Dermis blood vessel endothelial cell (primary cell): ENCODE data around the gene FAHD2A. TPM values are rescaled to one million over a fixed set of nuclear protein-coding genes. Genes with fewer than 3 reads are reported as not detected.
A peak's percentile ranks its signal among the peaks of the same experiment; 100 is the strongest.
"Not testable (repeated sequence)": the region's sequence is repeated elsewhere in the genome, so short reads cannot be mapped to it uniquely, and the experiment has no call there.

Experiments
- DNase-seq: peaks from one replicate; pipeline ENCODE4 v3.0.0; 2010
- total RNA-seq: library from RNA; depleted of rRNA; stranded (reverse); fragments of >200 nt; gene quantifications from 2 replicates; pipeline ENCODE4 v1.2.3, GENCODE V29; 2014

The FAHD2A gene
- total RNA-seq, 1 donor from 2014 or later = 16.0 TPM

- DNase-seq = no peak
These were observed 25.9 kb upstream of the FAHD2A start for GRCh38 chr2:95376311-95377215.

DNA sequence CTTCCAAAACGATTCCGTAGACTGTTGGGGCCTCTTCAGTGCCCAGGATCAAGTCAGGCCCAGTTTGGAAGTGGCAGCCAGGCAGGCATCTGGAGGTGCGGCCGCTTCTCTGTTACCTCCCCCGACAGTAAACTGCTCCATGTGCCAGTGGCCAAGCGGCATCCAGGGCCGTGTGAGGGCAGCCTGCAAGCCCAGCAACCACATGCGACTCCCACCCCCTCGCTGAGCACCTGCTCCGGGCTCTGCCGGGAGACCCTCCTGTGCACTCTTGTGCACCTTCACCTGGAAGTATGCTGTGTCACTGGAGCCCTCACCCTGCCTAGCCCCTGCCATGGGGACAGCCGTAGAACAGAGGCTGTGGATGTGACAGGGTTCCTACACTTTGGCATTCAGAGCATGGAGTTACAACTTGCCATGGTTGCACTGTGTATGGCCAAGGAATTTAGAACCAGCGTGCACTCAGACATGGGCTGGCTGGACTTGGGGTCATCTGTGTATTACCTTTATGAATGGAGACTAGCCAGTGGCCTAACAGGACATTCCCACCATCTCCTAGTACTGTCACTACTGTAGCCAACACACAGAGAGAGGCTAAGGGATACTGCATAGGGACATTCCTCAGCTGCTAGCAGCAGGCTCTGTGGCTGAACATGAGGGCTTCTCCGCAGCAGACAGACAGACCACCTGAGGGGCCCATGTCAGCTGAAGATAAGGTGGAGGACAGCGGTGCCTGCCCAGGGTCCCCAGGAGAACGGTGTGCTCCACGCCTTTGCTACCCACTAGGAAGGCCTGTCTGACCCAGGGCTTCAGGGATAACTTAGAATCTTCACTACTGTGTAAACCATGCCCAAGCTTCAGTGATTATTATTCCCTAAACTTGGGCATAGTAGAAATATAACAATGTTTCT, 25.0 kb upstream of the FAHD2A start:
- no peak for DNase-seq

GRCh38 chr2:95378281-95378680, 24.2 kb upstream of the FAHD2A start:
- DNase-seq = not testable (repeated sequence)

DNA sequence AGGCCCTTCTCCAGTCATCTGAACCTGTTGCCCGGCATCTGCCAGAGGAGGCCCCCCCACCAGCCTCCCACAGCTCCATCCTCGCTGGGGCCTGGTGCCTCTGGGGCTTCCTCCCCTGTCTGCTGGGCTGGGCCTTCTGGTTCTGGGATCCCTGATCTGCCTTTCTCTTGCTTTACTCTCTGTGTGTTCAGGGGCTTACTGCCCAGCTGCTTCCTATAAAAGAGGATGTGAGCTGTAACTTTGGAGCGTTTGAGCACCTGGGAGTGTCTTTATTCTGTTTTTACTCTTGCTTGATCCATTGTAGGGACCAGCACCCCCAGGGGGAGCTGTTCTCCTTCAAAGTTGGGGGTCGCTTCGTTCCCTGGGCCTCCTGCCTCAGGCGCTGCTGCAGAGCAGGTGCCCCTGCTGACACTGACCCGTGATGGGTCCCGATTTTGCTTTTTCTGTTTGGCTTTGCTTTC, 23.1 kb upstream of the FAHD2A start:
- peak; percentile 20 for DNase-seq

GRCh38 chr2:95380280-95380679, 22.2 kb upstream of the FAHD2A start:
- DNase-seq = no peak

- DNase-seq = no peak
These were observed 21.8 kb upstream of the FAHD2A start for GRCh38 chr2:95380731-95381130.

DNA sequence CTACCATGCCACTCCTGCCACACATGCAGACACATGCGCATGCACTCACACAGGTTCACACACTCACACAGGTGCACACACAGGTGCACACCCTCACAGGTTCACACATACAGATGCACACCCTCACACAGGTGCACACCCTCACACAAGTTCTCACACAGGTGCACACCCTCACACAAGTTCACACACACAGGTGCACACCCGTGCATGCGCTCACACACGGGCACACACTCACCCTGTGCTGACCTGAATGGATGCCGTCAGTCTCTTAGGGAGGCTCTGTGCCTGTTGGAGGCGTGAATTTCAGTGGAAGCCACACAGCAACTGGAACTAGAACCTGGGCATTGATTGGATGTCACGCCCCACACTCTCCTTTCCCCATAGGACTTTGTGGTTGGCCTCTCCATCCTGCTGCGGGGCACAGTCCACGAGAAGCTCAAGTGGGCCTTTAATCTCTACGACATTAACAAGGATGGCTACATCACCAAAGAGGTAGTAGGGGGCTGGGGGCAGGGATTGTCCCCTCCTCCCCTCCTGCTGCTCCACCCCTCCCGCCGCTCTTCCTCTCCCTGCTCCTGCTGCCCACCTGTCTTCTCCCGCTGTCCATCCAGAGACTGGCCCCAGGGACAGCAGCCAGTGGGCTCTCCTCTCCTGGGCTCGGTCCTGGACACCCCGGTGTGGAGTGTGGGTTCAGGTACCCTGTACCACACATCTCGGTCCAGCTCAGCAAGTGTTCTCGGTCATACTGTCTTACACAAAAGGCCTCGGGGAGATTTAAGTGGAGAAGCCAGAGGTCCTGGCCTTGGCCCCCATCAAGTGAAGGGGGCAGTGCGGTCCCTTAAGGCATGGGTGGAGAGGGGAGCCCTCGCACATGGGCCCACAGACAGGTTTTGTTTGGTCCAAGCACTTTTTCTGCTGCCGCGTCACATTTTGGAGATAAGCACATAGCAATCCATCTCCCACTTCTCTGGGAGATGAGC, 21.0 kb upstream of the FAHD2A start:
- DNase-seq = no peak

- DNase-seq = no peak
These were observed 20.3 kb upstream of the FAHD2A start for GRCh38 chr2:95382192-95382591.

DNA sequence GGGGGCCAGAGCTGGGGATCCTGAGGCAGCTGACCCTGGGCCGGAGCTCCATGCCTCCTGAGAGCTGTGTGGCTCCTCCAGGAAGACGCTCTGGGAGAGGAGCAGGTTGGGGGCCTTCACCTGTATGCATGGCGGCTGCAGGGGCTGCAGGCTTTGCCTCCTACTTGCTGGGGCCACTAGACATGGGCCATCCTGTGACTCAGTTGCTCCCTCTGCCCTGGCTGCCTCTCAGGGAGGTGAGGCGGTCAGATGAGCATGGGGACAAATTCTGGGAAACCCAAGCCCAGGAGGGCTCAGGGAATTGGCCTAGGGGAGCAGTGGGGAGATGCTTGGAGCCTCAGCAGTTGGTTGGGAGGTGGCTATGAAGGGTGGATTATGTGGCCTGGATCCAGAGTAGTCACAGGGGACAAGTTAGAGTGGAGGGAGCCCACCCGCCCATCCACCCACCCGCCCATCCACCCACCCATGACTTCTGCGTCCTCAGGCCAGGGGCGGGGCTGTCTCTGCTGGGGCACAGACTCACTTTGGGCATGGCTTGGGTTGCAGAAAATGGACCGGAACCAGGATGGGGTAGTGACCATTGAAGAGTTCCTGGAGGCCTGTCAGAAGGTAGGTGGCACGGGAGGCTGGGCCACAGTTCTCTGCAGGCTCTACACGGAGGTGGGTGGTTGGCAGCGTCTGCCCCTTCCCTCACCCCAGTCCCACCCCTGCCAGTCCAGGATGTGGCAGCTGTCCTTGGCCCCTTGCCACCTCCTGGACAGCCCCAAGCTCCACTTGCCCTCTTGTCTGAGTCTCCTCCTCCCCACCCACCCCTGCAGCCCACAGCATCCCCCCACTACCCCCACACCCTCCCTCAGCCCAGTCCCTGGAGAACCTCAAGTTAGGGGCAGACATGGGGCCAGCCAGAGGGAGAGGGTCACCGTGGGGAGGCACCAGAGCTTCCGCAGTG, 19.5 kb upstream of the FAHD2A start:
- no peak for DNase-seq

- no peak for DNase-seq
These were observed 18.9 kb upstream of the FAHD2A start for GRCh38 chr2:95383635-95384027.

GRCh38 chr2:95384854-95385569, 17.5 kb upstream of the FAHD2A start:
- no peak for DNase-seq

- no peak for DNase-seq
These were observed 16.9 kb upstream of the FAHD2A start for GRCh38 chr2:95385570-95385984.

DNA sequence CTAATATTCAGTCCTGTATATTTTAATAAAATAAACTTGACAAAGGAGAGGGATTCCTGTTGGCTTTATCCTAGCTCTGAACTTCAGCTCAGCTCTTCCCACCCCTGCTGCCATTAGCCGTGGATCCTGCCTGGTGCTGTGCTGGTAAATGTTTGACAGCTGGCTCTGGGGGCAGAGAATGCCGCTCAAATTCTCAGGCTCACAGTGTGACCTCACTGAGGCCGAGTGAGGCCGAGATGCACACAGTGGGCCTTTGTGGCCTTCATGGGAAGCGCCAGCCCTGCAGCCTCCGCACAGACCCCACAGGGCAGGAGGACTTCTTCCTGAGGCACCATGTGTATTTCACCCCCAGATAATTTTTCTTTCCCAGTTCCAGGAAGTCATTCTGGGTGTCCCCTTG, 16.5 kb upstream of the FAHD2A start:
- DNase-seq = no peak

- DNase-seq = no peak
These were observed 15.2 kb upstream of the FAHD2A start for GRCh38 chr2:95387358-95387757.

GRCh38 chr2:95388091-95388692, 14.3 kb upstream of the FAHD2A start:
- DNase-seq = no peak

DNA sequence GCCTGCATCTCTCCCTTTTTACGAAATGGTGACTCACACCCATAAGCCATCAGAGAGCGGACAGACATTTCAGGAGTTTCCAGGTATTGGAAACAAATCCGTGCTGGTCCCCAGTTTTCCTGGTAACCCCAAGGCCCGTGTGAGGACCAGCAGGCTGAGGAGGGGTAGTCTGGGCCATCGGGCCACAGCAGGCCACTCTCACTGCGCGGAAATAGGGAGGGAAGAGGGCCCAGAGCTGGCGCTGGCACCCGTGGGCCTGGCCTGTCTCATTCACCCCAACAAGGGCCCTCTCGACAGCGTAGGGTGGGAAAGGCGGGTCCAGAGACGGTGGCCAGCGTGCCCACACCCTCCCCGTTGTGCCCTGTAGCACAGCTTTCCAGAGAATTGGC, 13.7 kb upstream of the FAHD2A start:
- DNase-seq = no peak

DNA sequence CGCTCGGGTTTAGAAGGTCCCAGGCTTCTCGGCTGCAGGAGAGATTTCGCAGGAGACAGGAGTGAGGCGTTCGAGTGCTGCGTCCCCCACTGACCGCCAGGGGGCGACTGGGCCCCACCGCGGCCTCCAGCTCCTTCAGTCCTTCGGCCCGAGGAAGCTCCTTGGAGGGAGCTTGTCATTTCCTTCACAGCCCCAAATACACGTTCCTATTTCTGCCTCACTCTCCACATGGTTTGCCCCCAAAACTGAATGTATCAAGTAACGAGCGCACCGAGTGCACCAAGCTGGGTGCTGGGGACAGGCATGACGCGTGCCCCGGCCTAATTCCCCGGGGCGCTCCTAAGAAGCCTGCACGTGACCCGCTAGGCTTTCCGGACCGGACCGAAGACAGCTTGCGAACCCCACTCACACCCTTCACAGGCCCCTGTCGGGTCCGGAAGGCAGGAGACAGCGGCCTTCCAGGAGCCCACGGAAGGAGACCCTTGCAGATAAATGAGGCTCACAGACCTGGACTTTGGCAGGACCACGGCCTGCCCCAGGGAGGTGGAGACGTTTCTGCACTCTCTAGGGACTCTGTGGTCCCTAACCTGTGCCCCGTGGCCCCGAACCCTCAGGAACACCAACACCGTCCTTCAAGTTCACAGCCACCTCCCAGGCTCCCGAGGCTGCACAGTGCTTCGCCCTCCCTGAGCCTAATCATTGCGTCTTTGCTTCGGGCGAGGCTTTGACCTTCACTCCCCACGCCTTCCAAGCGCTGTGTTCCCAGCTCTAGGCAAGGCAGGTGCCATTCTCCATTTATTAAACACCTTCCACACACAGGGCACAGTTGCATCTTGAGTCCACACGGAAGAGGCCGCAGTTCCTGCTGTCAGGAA, 13.0 kb upstream of the FAHD2A start:
- DNase-seq = peak; percentile 71

DNA sequence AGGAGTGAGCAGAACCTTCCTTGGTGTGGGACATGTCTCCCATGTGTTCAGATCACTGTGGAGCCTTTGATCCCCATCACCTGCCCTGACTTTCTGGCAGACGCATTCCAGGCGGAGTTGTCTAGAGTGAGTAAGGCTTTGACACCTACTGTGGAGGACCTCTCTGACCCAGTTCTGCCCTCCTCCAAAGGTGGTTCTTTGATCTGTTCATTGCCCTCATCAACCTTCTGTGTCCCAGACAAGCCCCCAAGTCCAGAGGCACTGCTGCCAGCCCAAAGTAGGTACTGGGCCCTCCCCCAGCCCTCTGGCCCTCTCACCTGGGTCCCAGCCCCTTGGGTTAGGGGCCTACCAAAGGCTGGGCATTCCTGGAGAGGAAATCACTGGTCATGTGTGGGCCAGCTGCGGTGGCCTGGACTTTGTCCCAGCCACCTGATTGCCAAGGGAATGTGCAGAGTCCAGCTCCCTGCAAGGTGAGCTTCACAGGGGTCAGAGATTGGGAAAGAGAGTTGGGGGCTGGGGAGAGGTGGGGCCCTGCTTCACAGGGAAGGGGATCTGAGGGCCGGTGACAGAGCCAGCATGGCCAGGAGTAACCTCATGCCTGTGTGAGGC, 12.1 kb upstream of the FAHD2A start:
- DNase-seq = no peak
